Mesodermal cell (in vitro differentiated cells): ENCODE results near the gene EVC.
A peak's percentile ranks its signal among the peaks of the same experiment; 100 is the strongest.
"Not testable (repeated sequence)": the region's sequence is repeated elsewhere in the genome, so short reads cannot be mapped to it uniquely, and the experiment has no call there.

Source experiments
- H3K27ac ChIP-seq: 2 replicates; pipeline ENCODE4 v1.7.0; 2013; ENCODE audit warnings: mild to moderate bottlenecking, low read depth, low read length, moderate library complexity; ENCODE audit not compliant: severe bottlenecking
- H3K36me3 ChIP-seq: 2 replicates; pipeline ENCODE4 v1.7.1; 2013; ENCODE audit warnings: mild to moderate bottlenecking, low read length, moderate library complexity; ENCODE audit not compliant: control insufficient read depth, insufficient read depth
- H3K4me1 ChIP-seq: one replicate; pipeline ENCODE4 v1.7.1; 2013; ENCODE audit warnings: mild to moderate bottlenecking, low read length; ENCODE audit not compliant: insufficient read depth, control insufficient read depth, poor library complexity, severe bottlenecking
- H3K4me3 ChIP-seq: 2 replicates; pipeline ENCODE4 v1.7.0; 2013; ENCODE audit warnings: low read length, control low read depth, mild to moderate bottlenecking; ENCODE audit not compliant: insufficient read depth, poor library complexity, severe bottlenecking; ENCODE audit errors: extremely low read depth
- H3K9me3 ChIP-seq: 2 replicates; pipeline ENCODE4 v1.7.1; 2013; ENCODE audit warnings: mild to moderate bottlenecking, low read length, moderate library complexity; ENCODE audit not compliant: control insufficient read depth
- WGBS, 2 experiments: methylation state at CpG; one replicate each; pipeline ENCODE4 v1.1.5; 2013; ENCODE audit warnings: missing lambda C conversion rate in 2 of 2; ENCODE audit not compliant: insufficient coverage in 2 of 2; 5-methylcytosine and 5-hydroxymethylcytosine counted together

Gene EVC

GRCh38 chr4:5842456-5842855 lies 131.5 kb downstream of the EVC start:
- no peak overlapping the region for H3K4me3 ChIP-seq
- H3K9me3 ChIP-seq: no peaks in the 10 kb centered on the region
- H3K27ac ChIP-seq: no peak overlapping the region
- H3K4me1 ChIP-seq: peaks cover 11% of the 10 kb centered on the region
- WGBS, 2 experiments: 94 to 96% methylated on average over 3 to 4 of the region's 4 CpGs
- H3K36me3 ChIP-seq: peaks cover 85% of the 10 kb centered on the region

GRCh38 chr4:5843573-5844530 lies 132.9 kb downstream of the EVC start:
- peaks cover 11% of the 10 kb centered on the region for H3K4me1 ChIP-seq
- WGBS, 2 experiments: 97% methylated on average over 12 of the region's 18 CpGs
- H3K27ac ChIP-seq: peak overlapping the region; percentile 47
- H3K9me3 ChIP-seq: no peaks in the 10 kb centered on the region
- no peak overlapping the region for H3K4me3 ChIP-seq
- H3K36me3 ChIP-seq: peaks cover 87% of the 10 kb centered on the region

- Histone ChIP-seq H3K27ac (no peak overlapping the region), H3K4me3 (no peak overlapping the region), H3K4me1 (peaks cover 11% of the 10 kb centered on the region), H3K9me3 (no peaks in the 10 kb centered on the region), H3K36me3 (peaks cover 89% of the 10 kb centered on the region)
- 90 to 96% methylated on average over 11 of the region's 13 CpGs for WGBS, 2 experiments
Measured at GRCh38 chr4:5845035-5845905, 134.3 kb downstream of the EVC start.

GRCh38 chr4:5851637-5852301 lies 140.8 kb downstream of the EVC start:
- H3K27ac ChIP-seq: no peak overlapping the region
- H3K36me3 ChIP-seq: peaks cover 95% of the 10 kb centered on the region
- no peaks in the 10 kb centered on the region for H3K9me3 ChIP-seq
- H3K4me3 ChIP-seq: no peak overlapping the region
- H3K4me1 ChIP-seq: no peaks in the 10 kb centered on the region
- 90 to 98% methylated on average over 4 of the region's 4 CpGs for WGBS, 2 experiments

GRCh38 chr4:5852523-5853202 lies 141.7 kb downstream of the EVC start:
- no peaks in the 10 kb centered on the region for H3K9me3 ChIP-seq
- no peak overlapping the region for H3K27ac ChIP-seq
- 88 to 90% methylated on average over 7 to 9 of the region's 9 CpGs for WGBS, 2 experiments
- no peak overlapping the region for H3K4me3 ChIP-seq
- peaks cover 95% of the 10 kb centered on the region for H3K36me3 ChIP-seq
- no peaks in the 10 kb centered on the region for H3K4me1 ChIP-seq

- no peak overlapping the region for H3K4me3 ChIP-seq
- H3K27ac ChIP-seq: no peak overlapping the region
- peaks cover 95% of the 10 kb centered on the region for H3K36me3 ChIP-seq
- H3K4me1 ChIP-seq: no peaks in the 10 kb centered on the region
- no CpG with 5 or more reads among the region's 3 CpGs for WGBS, 2 experiments
- H3K9me3 ChIP-seq: no peaks in the 10 kb centered on the region
Measured at GRCh38 chr4:5854929-5855328, 143.9 kb downstream of the EVC start.

- not testable (repeated sequence) for H3K4me3 ChIP-seq, H3K27ac ChIP-seq, H3K9me3 ChIP-seq, H3K4me1 ChIP-seq
- WGBS, 2 experiments: 98 to 100% methylated on average over 3 of the region's 3 CpGs
- H3K36me3 ChIP-seq: peaks cover 95% of the 10 kb centered on the region
Measured at GRCh38 chr4:5856362-5856761, 145.4 kb downstream of the EVC start.

- peaks cover 95% of the 10 kb centered on the region for H3K36me3 ChIP-seq
- WGBS, 2 experiments: 100% methylated on average over 1 of the region's 2 CpGs
Measured at GRCh38 chr4:5857199-5857598, 146.2 kb downstream of the EVC start.

GRCh38 chr4:5858020-5858769 lies 147.2 kb downstream of the EVC start:
- Histone ChIP-seq H3K4me3 (no peak overlapping the region), H3K4me1 (peaks cover 3% of the 10 kb centered on the region), H3K27ac (no peak overlapping the region), H3K9me3 (no peaks in the 10 kb centered on the region), H3K36me3 (peaks cover 96% of the 10 kb centered on the region)
- WGBS, 2 experiments: 88 to 93% methylated on average over 13 to 16 of the region's 16 CpGs

More at GRCh38 chr4:5857199-5857598, 146.2 kb downstream of the EVC start:
- no peaks in the 10 kb centered on the region for H3K9me3 ChIP-seq
- H3K4me1 ChIP-seq: no peaks in the 10 kb centered on the region
- H3K4me3 ChIP-seq: no peak overlapping the region
- no peak overlapping the region for H3K27ac ChIP-seq
